ENCODE data around the gene OR5B21.

Gene OR5B21

GRCh38 chr11:58490827-58491226, 17.1 kb downstream of the OR5B21 start:
- no peak for DNase-seq

GRCh38 chr11:58487170-58487569, 20.7 kb downstream of the OR5B21 start:
- no peak for DNase-seq

- DNase-seq: no peak
These were observed 21.9 kb downstream of the OR5B21 start for GRCh38 chr11:58485961-58486360.

GRCh38 chr11:58471892-58472291, 36.0 kb downstream of the OR5B21 start:
- DNase-seq: peak; percentile 1

- DNase-seq: no peak
These were observed 41.6 kb downstream of the OR5B21 start for GRCh38 chr11:58466293-58466692.

- no peak for DNase-seq
These were observed 42.2 kb downstream of the OR5B21 start for GRCh38 chr11:58465690-58466089.
